ACHN (cell line): Measurements from ENCODE around the gene GRK7.
"Not testable (repeated sequence)": the region's sequence is repeated elsewhere in the genome, so short reads cannot be mapped to it uniquely, and the experiment has no call there.

Source experiments
- DNase-seq: peaks from one replicate; pipeline ENCODE4 v3.0.0-alpha.2; 2015
- in situ Hi-C: cut with HindIII; loops from 2 replicates; pipeline ENCODE4 v1.10.0; 2017; ENCODE audit warnings: low sequenced_read_pairs, low pct_ligation_motif_present, low pct_unique_long_range_greater_than_20kb

GRK7 gene

DNA sequence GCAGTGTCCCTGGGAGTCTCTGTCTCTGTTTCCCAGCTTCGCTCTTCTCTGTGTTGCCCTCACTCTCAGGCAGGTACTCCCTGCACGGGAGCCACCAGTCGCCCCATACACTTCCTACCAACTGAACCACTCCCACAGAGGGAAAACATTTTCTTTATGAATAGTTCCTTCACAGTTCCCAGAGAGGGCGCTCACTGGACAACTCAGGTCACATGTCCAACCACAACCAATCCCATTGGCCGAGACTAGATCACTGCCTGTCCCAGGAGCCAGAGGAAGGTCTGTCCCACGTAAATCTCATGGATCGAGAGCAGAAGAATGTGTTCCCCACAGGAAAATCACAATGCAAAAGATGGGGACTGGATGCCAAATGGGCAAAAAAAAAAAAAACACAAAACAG, 26.1 kb downstream of the GRK7 start:
- in situ Hi-C loops, result no loop called here
- DNase-seq, result peak; percentile 4

DNA sequence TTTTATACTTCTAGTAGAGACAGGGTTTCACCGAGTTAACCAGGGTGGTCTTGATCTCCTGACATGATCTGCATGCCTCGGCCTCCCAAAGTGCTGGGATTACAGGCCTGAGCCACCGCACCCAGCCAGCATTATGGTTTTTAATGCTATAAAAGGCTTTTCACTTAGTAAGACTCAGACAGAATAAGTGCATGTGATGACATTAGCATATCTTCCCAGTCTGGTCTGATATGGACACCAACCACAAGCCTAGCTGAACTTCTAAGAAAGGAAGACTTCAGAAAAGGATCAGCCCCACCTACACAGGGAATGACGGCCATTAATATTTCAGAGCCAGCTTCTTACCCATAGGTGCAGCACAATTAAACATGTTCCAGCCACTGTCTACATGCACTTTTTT, 27.0 kb downstream of the GRK7 start:
- in situ Hi-C loops, result no loop called here
- no peak for DNase-seq

GRCh38 chr3:141792495-141792894, 29.3 kb downstream of the GRK7 start:
- DNase-seq, result no peak
- in situ Hi-C loops, result no loop called here

DNA sequence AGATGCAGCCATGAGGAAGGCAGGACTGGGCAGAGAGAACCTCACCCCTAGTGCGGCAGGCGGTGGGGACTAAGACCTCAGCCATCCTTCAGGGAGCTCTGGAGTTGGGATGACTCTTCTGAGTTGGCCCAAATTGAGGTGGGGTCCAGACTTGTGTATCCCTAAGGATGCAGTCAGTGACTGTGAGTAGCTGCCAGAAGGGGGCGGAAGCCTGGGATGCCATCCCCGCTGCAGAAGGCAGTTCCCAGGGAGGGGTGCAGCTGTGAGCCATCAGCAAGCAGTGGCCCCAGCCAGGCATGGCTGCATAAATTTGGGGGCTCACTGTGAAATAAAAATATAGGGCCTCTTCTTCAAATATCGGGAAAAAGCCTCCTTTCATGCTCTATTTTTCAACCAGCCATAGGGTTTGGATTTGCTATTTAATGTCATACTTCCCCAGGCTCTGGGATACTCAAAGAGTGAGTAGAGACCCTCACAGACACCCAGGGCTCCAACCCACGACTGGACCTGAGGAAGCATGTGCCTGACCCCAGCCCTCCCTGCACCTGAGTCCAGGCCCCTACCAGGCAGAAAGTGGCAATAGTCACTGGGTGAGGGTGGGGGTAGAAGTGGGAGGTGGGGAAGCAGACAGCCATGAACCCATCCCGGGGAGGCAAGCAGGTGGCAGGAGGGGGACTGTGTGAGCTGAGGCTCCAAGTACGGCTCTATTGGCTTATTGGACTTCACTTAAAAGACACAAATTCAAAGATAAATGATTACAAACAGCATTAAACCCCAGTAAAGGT, 30.5 kb downstream of the GRK7 start:
- DNase-seq, result no peak
- in situ Hi-C loops, result no loop called here

DNA sequence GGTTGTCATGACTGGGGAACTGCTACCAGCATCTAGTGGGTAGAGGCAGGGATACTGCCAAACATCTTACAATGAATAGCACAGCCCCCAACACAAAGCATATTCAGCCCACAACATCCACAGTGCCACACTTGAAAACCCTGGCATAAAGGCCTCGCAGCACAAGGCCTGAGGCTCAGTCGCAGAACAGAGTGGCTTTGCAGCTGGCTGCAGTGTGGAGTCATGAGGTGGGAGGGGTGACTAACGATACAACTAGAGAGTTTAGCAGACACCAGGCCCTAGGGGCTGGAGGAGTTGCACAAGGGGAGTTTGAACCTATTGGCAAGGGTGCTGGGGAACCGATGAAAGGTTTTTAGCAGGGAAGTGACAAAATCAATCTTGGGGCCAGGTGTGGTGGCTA, 32.1 kb downstream of the GRK7 start:
- in situ Hi-C loops, result no loop called here
- no peak for DNase-seq

- no peak for DNase-seq
- in situ Hi-C loops, result no loop called here
These were observed 32.5 kb downstream of the GRK7 start for GRCh38 chr3:141795741-141796080.

GRCh38 chr3:141796081-141796888, 33.1 kb downstream of the GRK7 start:
- DNase-seq, result no peak
- in situ Hi-C loops, result no loop called here

GRCh38 chr3:141796889-141797781, 33.9 kb downstream of the GRK7 start:
- in situ Hi-C loops, result no loop called here

DNA sequence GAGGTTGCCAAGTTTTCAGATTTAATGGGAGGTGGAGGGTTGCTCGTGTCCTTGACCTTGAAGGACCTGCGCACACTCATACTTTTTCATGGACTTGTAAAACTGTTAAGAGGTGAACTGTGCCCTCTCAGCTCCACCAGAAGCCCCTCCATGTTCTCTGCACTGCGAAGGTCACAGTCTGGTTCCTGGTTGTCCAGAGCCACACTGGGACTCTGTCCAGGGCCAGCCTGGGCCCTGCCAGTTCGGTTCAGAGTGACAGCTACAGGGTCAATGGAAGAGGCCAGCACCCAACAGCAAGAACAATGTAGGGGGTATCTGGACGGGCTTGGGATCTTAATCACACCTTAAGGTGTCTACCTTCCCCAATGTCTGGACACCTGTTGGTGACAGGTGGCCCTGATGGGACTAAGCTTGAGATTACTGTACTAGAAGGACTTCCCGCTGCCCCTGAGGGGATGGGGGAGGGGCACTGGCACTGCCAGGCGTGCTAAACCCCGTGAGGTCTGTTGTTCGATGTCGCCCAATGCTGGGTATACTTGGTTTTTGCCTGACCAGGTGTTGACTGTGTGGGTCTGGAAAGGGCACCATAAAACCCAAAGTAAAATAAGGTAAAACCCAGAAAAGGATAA, 34.7 kb downstream of the GRK7 start:
- DNase-seq, result no peak
- in situ Hi-C loops, result no loop called here

More at GRCh38 chr3:141796889-141797781, 33.9 kb downstream of the GRK7 start:
- DNase-seq, result no peak

DNA sequence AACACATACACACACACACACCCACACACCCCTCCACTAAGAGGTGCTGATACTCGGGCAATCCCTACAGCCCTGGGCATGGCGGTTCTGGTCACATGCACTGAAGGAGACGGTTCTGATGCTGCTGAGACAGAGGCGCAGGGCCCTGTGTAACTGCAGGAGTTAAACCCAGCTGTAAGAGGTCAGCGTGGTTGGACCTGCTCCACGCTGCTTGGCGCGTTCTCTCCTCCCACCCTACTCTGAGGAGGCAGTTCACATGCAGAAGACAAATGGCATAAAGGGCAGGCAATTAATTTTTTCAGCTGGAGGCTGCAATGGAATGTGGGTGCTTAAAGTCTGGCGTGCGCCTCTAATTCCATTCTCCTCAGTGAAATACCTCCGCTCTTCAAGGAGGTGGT, 35.2 kb downstream of the GRK7 start:
- DNase-seq, result no peak

DNA sequence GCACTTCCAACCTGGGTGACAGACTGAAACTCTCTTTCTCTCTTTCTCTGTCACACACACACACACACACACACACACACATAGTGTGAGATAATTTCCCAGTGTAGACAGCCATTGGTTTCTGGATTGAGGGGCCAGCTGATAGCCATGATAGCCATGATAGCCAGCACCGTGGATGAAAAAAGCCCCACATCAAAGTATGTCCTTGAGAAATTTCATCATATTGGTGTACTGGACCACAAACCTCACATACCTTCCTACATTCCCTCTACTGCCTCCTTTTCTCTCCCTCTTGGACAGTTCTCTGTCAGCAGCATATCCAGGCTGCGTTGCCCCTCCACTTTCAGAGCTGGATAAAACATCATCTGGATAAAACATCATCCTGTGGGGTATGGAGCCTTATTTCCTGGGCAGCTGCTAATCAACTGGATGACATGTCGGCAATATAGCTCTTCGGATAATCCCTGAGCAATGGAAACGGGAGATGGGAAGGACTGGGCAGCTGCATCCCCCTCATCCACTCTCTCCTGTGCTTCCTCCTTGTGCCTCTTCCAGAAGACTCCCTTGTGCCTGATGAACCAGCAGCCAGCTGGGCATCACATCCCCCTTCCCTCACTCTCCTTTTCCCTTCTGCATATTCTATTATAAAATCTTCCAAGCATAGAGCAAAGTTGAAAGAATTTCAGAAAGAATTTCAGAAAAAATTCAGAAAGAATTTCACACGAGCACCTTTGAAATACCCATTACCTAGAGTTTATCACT, 39.3 kb downstream of the GRK7 start:
- in situ Hi-C loops, result no loop called here
- DNase-seq, result no peak

More for the DNA sequence above, 35.2 kb downstream of the GRK7 start:
- in situ Hi-C loops, result no loop called here

GRCh38 chr3:141803538-141803937, 40.3 kb downstream of the GRK7 start:
- DNase-seq, in situ Hi-C loops: not testable (repeated sequence)

DNA sequence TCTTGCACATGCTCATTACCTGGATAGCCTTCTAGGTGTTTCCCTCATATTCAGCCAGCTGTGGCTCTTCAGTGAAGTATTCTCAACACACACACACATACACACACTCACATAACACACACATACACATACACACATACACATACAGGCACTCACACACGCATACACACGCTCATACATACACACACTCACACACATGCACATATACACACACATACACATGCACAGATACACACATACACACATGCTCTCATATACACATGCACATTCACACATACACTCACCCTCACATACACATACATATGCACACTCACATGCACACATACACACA, 41.2 kb downstream of the GRK7 start:
- DNase-seq, result no peak
- in situ Hi-C loops, result no loop called here

GRCh38 chr3:141804778-141805639, 41.8 kb downstream of the GRK7 start:
- in situ Hi-C loops, result no loop called here
- DNase-seq, result no peak

- in situ Hi-C loops, result no loop called here
- no peak for DNase-seq
These were observed 44.2 kb downstream of the GRK7 start for GRCh38 chr3:141807277-141808033.

GRCh38 chr3:141808586-141808985, 45.4 kb downstream of the GRK7 start:
- no peak for DNase-seq
- in situ Hi-C loops, result no loop called here

DNA sequence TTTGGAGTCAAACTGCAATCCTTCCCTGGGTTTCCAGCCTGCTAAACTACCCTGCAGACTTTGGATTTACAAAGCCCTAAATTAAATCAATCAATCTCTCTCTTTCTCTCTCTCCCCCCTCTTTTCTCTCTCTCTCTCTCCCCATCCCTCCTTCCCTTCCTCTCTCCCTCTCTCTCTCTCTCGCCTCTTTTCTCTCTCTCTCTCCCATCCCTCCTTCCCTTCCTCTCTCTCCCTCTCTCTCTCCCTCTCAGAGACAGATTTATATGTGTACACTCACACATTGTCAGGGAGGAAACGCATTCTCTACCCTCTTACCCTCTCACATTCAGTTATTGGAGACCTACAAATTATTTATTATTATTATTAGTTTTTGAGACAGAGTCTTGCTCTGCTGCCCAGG, 47.0 kb downstream of the GRK7 start:
- DNase-seq, result no peak
- in situ Hi-C loops, result no loop called here
